Measurements from ENCODE around the gene ATP8A2.

DNA sequence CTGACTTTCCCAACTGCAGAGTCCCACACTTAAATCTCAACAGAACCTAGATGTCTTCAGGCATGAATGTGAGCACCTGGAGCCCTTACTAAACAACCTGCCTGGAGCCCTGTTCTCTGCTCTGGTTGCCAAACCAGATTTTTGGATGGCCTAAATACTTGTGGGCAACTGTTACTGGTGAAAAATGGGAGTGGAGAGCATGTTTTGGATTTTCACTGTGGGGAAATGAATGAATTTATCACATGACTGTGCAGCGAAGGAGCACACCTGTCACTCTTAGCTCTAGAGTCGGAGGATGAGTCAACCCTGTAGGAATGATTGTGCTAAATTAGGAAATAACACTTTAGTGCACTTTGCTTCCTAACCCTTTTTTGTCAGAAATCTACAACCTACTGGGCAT is 649.7 kb downstream of the ATP8A2 start:
- TF ChIP-seq, protein P1, sequence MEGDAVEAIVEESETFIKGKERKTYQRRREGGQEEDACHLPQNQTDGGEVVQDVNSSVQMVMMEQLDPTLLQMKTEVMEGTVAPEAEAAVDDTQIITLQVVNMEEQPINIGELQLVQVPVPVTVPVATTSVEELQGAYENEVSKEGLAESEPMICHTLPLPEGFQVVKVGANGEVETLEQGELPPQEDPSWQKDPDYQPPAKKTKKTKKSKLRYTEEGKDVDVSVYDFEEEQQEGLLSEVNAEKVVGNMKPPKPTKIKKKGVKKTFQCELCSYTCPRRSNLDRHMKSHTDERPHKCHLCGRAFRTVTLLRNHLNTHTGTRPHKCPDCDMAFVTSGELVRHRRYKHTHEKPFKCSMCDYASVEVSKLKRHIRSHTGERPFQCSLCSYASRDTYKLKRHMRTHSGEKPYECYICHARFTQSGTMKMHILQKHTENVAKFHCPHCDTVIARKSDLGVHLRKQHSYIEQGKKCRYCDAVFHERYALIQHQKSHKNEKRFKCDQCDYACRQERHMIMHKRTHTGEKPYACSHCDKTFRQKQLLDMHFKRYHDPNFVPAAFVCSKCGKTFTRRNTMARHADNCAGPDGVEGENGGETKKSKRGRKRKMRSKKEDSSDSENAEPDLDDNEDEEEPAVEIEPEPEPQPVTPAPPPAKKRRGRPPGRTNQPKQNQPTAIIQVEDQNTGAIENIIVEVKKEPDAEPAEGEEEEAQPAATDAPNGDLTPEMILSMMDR (IDR thresholded peaks at IDR 0.05), result no peak
- TF ChIP-seq POLR2A (IDR thresholded peaks at IDR 0.05), result no peak
